ENCODE results near the gene NAT9.

NAT9 gene

GRCh38 chr17:74780443-74781238, 4.5 kb upstream of the NAT9 start:
- no peak for TF ChIP-seq GATA1 (IDR thresholded peaks at IDR 0.05; ENCODE audit: low read depth, low read length)
- no peak for TF ChIP-seq POLR2A (IDR thresholded peaks at IDR 0.05; ENCODE audit: low read length)
- peak; percentile 57 to 62 for DNase-seq

DNA sequence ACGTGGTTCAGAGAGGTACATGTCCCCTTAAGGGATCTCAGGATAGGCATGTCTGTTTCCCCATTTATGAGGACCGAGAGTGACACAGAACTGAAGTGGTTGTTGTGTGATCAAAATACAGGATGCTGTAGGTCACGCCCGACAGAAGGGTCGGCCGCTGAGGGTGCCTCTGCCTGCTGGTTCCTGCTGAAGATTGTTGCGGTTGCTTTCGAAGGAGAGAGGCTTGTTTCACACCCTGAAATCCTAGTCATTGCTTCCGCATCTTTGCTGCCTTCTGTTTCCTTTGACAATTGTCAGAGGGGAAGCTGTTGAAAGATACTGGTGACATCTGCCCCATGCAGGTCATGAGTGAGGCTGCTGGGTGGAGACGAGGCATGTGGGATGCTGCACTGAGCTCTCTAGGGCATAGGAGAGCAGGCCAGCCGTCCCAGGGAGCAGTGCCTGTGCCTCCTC, 3.8 kb upstream of the NAT9 start:
- TF ChIP-seq POLR2A (IDR thresholded peaks at IDR 0.05; ENCODE audit: low read length): no peak
- no peak for TF ChIP-seq GATA1 (IDR thresholded peaks at IDR 0.05; ENCODE audit: low read depth, low read length)
- no peak for DNase-seq

DNA sequence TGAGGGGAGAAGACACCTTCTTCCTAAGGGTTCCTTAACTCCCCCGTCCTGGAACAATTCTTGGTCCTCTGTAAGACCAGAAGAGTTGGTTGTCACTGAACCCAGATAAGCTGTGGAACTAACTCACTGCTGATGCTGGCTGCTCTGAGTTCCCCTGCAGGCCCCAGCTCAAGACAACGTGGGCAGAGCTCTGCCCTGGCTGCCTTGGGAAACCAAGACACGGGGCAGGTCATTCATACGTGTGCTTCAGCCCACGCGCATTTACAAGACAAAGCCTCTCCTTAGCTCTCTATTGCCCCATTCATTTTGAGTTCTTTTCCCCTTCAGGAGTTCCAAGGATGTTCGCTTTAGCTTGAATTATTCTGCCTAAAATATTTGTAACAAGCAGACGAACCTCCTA, 3.4 kb upstream of the NAT9 start:
- TF ChIP-seq GATA1 (IDR thresholded peaks at IDR 0.05; ENCODE audit: low read depth, low read length) (no peak), POLR2A (IDR thresholded peaks at IDR 0.05; ENCODE audit: low read length) (no peak)
- no peak for DNase-seq

DNA sequence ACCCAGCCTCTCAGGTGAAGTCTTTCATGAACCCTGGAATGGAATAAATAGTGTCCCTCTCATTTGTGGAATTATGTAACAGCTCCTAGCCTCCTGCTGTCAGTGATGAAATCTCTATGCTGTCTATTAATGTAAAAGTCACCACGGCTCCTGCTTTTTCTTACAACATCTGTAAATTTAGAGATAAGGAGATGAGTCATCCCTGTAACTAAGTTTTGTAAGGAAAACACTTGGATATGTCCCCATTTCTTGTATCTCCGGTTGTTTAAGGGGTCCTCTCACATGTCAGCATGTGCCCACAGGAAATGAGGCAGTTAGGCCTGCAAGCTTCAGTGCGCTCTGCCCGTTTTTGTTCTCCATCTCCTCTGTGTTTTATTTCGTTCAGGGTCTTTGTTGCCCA, 2.8 kb upstream of the NAT9 start:
- TF ChIP-seq GATA1 (IDR thresholded peaks at IDR 0.05; ENCODE audit: low read depth, low read length): no peak
- TF ChIP-seq POLR2A (IDR thresholded peaks at IDR 0.05; ENCODE audit: low read length): no peak
- DNase-seq: no peak

DNA sequence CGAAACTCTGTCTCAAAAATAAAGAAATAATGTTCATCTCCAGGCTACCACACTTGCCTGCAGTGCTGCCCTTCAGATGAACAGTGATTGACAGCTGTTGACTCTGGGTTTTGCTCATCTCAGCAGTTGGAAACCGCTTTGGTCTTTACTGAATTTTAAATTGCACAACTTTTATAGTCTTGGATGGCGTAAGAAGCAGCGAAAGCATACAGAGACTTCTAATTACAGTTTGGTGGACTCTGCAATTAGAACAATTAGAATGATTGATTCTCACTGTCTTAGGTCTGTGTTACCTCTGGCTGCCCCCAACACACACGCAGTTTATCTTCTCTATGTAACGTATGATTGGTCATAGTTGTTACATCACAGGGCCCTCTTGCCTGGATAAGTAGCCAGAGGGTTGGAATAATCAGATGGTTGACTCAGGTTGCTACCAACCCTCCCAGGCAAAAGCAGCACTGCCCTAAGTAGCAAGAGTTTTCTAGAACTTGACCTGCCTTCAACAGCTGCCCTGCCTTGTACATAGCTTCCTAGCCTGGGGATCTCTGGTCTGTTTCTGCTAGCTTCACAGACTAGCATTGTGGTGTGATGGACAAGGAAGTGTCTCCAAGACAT, 1.9 kb upstream of the NAT9 start:
- TF ChIP-seq POLR2A (IDR thresholded peaks at IDR 0.05; ENCODE audit: low read length): no peak
- no peak for TF ChIP-seq GATA1 (IDR thresholded peaks at IDR 0.05; ENCODE audit: low read depth, low read length)
- peak in 1 of 2 experiments; percentile 31 for DNase-seq

GRCh38 chr17:74776990-74777389, 845 bp upstream of the NAT9 start:
- TF ChIP-seq POLR2A (IDR thresholded peaks at IDR 0.05; ENCODE audit: low read length) (no peak), GATA1 (IDR thresholded peaks at IDR 0.05; ENCODE audit: low read depth, low read length) (no peak)
- DNase-seq: peak; percentile 60 to 69

GRCh38 chr17:74775409-74776043, 619 bp downstream of the NAT9 start:
- DNase-seq: no peak
- no peak for TF ChIP-seq GATA1 (IDR thresholded peaks at IDR 0.05; ENCODE audit: low read depth, low read length)
- TF ChIP-seq POLR2A (IDR thresholded peaks at IDR 0.05; ENCODE audit: low read length): no peak

GRCh38 chr17:74773871-74774286, 2.3 kb downstream of the NAT9 start:
- TF ChIP-seq GATA1 (IDR thresholded peaks at IDR 0.05; ENCODE audit: low read depth, low read length) (no peak), POLR2A (IDR thresholded peaks at IDR 0.05; ENCODE audit: low read length) (no peak)
- no peak for DNase-seq

GRCh38 chr17:74773414-74773813, 2.7 kb downstream of the NAT9 start:
- TF ChIP-seq POLR2A (IDR thresholded peaks at IDR 0.05; ENCODE audit: low read length): no peak
- TF ChIP-seq GATA1 (IDR thresholded peaks at IDR 0.05; ENCODE audit: low read depth, low read length): no peak
- DNase-seq: no peak

DNA sequence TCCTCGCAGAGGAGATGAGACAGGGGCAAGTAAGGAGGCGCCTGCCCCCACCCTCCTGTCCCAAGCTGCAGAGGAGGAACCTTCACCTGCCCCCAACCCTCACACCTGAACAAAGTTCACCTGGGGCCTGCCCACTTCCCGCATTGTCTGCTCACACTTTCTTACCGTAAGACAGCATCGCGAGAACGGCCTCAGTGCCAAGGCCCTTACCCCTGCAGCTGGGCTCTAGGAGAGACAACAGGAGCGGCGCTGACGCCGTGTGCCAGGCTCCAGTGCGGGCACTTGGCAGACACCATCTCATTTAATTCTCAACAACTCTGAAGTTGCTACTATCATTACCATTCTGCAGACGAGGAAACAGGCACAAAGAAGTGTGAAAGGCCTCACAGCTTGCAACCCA, 4.1 kb downstream of the NAT9 start:
- TF ChIP-seq GATA1 (IDR thresholded peaks at IDR 0.05; ENCODE audit: low read depth, low read length) (no peak), POLR2A (IDR thresholded peaks at IDR 0.05; ENCODE audit: low read length) (no peak)
- no peak for DNase-seq

DNA sequence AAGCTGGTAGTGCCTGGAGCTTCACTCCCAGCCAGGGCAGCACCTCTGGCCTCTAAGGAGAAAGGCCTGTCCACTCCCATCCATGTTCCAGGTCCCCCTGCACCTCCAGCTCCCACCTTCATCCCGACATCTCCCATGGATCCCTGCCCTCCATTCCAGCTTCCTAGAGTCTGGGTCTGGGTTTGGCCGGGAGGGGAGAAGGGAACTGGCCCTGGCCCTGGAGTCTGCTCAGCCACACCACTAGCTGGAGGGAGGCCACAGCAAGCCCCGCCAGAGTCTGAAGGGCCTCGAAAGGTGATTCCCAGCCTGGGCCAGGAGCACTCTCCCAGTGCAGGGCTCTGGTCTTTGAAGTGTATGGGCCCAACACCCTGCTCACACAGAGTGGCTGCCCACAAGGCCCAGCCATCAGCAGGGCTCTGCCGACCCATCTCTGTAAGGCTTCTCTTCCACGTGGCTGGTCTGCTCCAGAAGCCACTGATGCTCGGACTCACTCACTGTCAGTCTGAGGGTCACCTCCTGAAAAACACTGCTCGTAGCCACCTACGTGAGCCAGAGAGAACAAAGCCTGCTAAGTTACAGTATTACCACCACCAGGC, 4.7 kb downstream of the NAT9 start:
- TF ChIP-seq POLR2A (IDR thresholded peaks at IDR 0.05; ENCODE audit: low read length) (no peak), GATA1 (IDR thresholded peaks at IDR 0.05; ENCODE audit: low read depth, low read length) (no peak)
- no peak for DNase-seq

DNA sequence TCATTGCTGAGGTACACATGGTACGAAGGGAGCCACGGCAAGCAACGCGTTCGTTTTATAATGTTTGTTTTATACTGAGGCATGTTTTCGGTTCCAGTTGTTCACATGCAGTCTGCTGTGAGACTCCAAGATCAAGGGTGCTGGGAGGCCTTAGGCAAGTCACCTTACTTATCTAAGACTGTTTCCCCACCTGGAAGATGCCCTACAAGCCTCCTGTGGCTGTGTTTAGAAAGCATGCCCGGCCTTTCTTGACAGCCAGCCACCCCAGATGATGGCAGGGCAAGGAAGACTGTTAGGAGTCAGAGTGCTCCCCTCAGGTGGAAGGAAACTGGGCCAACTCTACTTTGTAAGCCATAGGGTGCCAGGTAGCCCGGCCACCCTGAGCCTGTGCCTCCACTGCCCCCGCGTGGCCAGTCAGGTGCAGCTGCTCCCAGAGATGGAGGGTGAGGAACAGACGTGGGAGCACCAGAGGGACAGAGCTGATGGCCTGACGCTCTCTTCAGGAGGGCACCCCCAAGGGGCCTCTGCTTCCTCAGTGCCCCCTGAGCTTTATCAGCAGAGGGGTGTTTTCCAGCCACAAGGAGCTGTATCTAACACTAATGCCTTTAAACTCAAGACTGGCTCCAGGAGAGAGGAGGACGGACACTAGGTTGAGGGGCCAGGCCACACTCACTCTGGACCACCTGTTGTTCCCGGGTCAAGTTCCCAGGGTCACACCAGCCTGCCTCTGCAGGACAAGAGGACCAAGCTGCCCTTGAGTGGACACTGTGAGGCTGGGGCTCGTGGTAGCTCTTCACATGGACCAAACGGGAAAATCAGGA, 5.4 kb downstream of the NAT9 start:
- no peak for TF ChIP-seq POLR2A (IDR thresholded peaks at IDR 0.05; ENCODE audit: low read length)
- DNase-seq: peak; percentile 60 to 81

- DNase-seq: no peak
- TF ChIP-seq GATA1 (IDR thresholded peaks at IDR 0.05; ENCODE audit: low read depth, low read length) (no peak), POLR2A (IDR thresholded peaks at IDR 0.05; ENCODE audit: low read length) (no peak)
Measured at GRCh38 chr17:74769856-74770497, 6.2 kb downstream of the NAT9 start.
